Astrocyte (in vitro differentiated cells and primary cell): ENCODE results near the gene DDX27. TPM values are rescaled to one million over a fixed set of nuclear protein-coding genes. Genes with fewer than 3 reads are reported as not detected.

ENCODE experiments used
- DNase-seq: peaks from one replicate; pipeline ENCODE4 v3.0.0-alpha.2; 2010; ENCODE audit warnings: low read depth
- FAIRE-seq: peaks from 2 replicates; lab custom pipeline; 2011; peaks lifted over from hg19 to GRCh38; lab: Jason Lieb, UNC
- H2AFZ ChIP-seq: 2 replicates; pipeline ENCODE4 v1.6.0; 2012; ENCODE audit warnings: low read depth, low read length, inconsistent platforms
- H3K27ac ChIP-seq: 2 replicates; pipeline ENCODE4 v1.5.1; 2011; ENCODE audit warnings: low read depth, low read length, inconsistent platforms
- H3K27me3 ChIP-seq: 2 replicates; pipeline ENCODE4 v1.6.0; 2011; ENCODE audit warnings: low read length, inconsistent platforms; ENCODE audit not compliant: insufficient read depth
- H3K36me3 ChIP-seq: 2 replicates; pipeline ENCODE4 v1.5.1; 2011; ENCODE audit warnings: low read length, inconsistent platforms; ENCODE audit not compliant: insufficient read depth
- H3K4me1 ChIP-seq: 2 replicates; pipeline ENCODE4 v1.5.1; 2011; ENCODE audit warnings: low read length, inconsistent platforms; ENCODE audit not compliant: insufficient read depth
- H3K4me2 ChIP-seq: 2 replicates; pipeline ENCODE4 v1.6.0; 2012; ENCODE audit warnings: low read length, inconsistent platforms
- H3K4me3 ChIP-seq: 2 replicates; pipeline ENCODE4 v1.5.1; 2011; ENCODE audit warnings: low read depth, mild to moderate bottlenecking, low read length, inconsistent platforms; ENCODE audit not compliant: insufficient read depth
- H3K79me2 ChIP-seq: 2 replicates; pipeline ENCODE4 v1.6.0; 2012; ENCODE audit warnings: mild to moderate bottlenecking, low read length, inconsistent platforms; ENCODE audit not compliant: insufficient read depth
- H3K9ac ChIP-seq: 2 replicates; pipeline ENCODE4 v1.6.0; 2012; ENCODE audit warnings: mild to moderate bottlenecking, low read length, inconsistent platforms
- H3K9me3 ChIP-seq: 2 replicates; pipeline ENCODE4 v1.5.1; 2012; ENCODE audit warnings: low read depth, mild to moderate bottlenecking, low read length, inconsistent platforms; ENCODE audit not compliant: insufficient read depth
- H4K20me1 ChIP-seq: 2 replicates; pipeline ENCODE4 v1.6.0; 2012; ENCODE audit warnings: low read length, inconsistent platforms; ENCODE audit not compliant: insufficient read depth
- H3K27ac Mint-ChIP-seq: one replicate; pipeline ENCODE4 v1.8.0; 2021; ENCODE audit warnings: mild to moderate bottlenecking, mixed read lengths; ENCODE audit not compliant: unreplicated experiment
- H3K27me3 Mint-ChIP-seq: one replicate; pipeline ENCODE4 v1.8.0; 2021; ENCODE audit warnings: low read depth, mixed read lengths; ENCODE audit not compliant: unreplicated experiment
- H3K36me3 Mint-ChIP-seq: one replicate; pipeline ENCODE4 v1.8.0; 2021; ENCODE audit warnings: low read depth, mixed read lengths; ENCODE audit not compliant: unreplicated experiment
- H3K4me1 Mint-ChIP-seq: one replicate; pipeline ENCODE4 v1.8.0; 2021; ENCODE audit warnings: low read depth, mixed read lengths; ENCODE audit not compliant: unreplicated experiment
- H3K4me3 Mint-ChIP-seq: one replicate; pipeline ENCODE4 v1.8.0; 2021; ENCODE audit warnings: mild to moderate bottlenecking, moderate library complexity, mixed read lengths; ENCODE audit not compliant: unreplicated experiment
- H3K9me3 Mint-ChIP-seq: one replicate; pipeline ENCODE4 v1.8.0; 2021; ENCODE audit warnings: mild to moderate bottlenecking, mixed read lengths; ENCODE audit not compliant: unreplicated experiment
- EZH2 ChIP-seq: IDR thresholded peaks from 2 replicates; pipeline ENCODE4 v1.6.1; 2012; ENCODE audit warnings: mild to moderate bottlenecking, low read length, inconsistent platforms; ENCODE audit not compliant: insufficient read depth
- total RNA-seq: library from RNA; stranded (reverse); gene quantifications from 2 replicates; pipeline ENCODE4 v1.2.1, GENCODE V29; 2021
- TF ChIP-seq, protein P1 (sequence below): IDR thresholded peaks from 2 replicates; pipeline ENCODE4 v1.5.1; 2011; ENCODE audit warnings: low read depth, mild to moderate bottlenecking, inconsistent platforms, low read length, moderate library complexity; ENCODE audit not compliant: insufficient read depth

The DDX27 gene
- total RNA-seq, 1 donor from 2014 or later: 38.3 TPM

DNA sequence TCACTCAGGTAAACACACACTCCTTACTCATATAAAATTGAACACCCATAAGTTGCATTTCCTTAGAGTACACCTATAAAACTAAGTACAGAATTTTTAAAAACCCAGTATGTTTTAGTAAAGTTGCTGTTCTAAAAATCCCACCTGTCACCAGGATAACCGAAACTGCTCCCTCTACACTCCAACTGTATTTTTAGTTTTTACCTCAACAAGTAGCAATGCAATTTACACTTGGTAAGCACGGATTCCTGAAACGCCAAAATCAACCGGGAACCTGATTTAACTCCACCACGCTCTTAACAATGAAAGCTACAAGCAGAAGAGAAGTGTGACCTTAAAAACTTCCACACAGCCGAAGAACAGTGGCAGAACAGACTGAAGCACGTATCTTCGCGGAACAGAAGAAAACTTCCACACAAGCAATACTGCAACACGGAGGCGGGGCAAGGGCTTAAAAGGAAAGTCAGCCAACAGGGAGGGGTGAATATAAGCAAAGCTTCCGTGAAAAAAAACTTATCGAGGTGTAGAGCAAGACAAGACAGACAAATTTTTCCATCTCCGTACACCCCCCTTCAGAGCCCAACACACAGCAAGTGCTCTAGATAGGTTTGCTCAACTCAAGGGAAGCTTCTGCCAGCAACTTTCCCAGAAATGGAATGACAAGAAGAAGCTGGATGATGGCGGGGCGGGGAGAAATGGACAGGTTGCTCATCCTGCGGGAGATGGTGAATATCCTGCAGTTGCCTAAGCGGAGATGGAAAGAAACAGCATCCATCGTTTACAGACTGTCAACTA lies 32.5 kb upstream of the DDX27 start:
- H3K4me1 Mint-ChIP-seq: peaks cover 22% of the 10 kb centered on the region
- no peak for TF ChIP-seq EZH2
- TF ChIP-seq, protein P1, sequence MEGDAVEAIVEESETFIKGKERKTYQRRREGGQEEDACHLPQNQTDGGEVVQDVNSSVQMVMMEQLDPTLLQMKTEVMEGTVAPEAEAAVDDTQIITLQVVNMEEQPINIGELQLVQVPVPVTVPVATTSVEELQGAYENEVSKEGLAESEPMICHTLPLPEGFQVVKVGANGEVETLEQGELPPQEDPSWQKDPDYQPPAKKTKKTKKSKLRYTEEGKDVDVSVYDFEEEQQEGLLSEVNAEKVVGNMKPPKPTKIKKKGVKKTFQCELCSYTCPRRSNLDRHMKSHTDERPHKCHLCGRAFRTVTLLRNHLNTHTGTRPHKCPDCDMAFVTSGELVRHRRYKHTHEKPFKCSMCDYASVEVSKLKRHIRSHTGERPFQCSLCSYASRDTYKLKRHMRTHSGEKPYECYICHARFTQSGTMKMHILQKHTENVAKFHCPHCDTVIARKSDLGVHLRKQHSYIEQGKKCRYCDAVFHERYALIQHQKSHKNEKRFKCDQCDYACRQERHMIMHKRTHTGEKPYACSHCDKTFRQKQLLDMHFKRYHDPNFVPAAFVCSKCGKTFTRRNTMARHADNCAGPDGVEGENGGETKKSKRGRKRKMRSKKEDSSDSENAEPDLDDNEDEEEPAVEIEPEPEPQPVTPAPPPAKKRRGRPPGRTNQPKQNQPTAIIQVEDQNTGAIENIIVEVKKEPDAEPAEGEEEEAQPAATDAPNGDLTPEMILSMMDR: no peak
- Histone ChIP-seq H3K4me3 (peak overlapping the region; percentile 86), H3K4me1 (peaks cover 8% of the 10 kb centered on the region), H3K79me2 (peaks cover 63% of the 10 kb centered on the region), H4K20me1 (peaks cover 57% of the 10 kb centered on the region), H3K27ac (peak overlapping the region; percentile 53), H3K27me3 (no peaks in the 10 kb centered on the region), H3K9ac (peak overlapping the region; percentile 84), H3K36me3 (no peaks in the 10 kb centered on the region), H3K9me3 (no peaks in the 10 kb centered on the region), H2AFZ (peak overlapping the region; percentile 32), H3K4me2 (peak overlapping the region; percentile 99)
- peak; percentile 45 for DNase-seq
- peak overlapping the region; percentile 97 for H3K4me3 Mint-ChIP-seq
- no peaks in the 10 kb centered on the region for H3K9me3 Mint-ChIP-seq
- H3K27me3 Mint-ChIP-seq: no peaks in the 10 kb centered on the region
- peak overlapping the region; percentile 64 for H3K27ac Mint-ChIP-seq
- no peak for FAIRE-seq
- peaks cover 4% of the 10 kb centered on the region for H3K36me3 Mint-ChIP-seq

DNA sequence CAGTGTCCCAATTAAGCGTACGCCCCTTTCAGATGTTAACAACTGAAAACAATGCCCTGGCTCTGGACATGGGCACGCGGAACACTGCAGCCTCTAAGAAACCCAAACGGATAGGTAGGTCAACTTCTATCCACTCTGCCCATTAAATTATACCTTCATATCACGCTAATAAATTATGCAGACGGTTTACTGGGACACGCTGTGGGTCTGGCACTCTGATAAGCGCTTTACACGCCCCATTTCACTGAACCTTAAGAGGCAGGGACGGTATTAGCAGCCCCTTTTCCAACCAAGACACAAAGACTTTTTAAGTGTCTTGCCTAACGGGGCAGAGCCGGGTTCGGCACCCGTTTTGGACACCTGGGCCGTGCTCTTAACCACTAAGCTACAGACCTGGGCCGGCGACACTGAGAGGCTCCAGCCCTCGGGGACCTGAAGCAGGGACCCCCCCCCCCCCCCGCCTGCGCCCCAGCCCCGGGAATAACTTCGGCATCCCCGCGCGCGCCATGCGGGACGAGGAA lies 31.8 kb upstream of the DDX27 start:
- peaks cover 4% of the 10 kb centered on the region for H3K36me3 Mint-ChIP-seq
- Histone ChIP-seq H3K4me3 (peak overlapping the region; percentile 86), H3K9me3 (no peaks in the 10 kb centered on the region), H3K4me2 (peak overlapping the region; percentile 99), H3K9ac (peak overlapping the region; percentile 84), H3K36me3 (no peaks in the 10 kb centered on the region), H3K4me1 (peaks cover 8% of the 10 kb centered on the region), H3K79me2 (peaks cover 56% of the 10 kb centered on the region), H4K20me1 (peaks cover 50% of the 10 kb centered on the region), H3K27ac (peak overlapping the region; percentile 79), H2AFZ (peak overlapping the region; percentile 32), H3K27me3 (no peaks in the 10 kb centered on the region)
- no peak for DNase-seq
- no peak for FAIRE-seq
- peak overlapping the region; percentile 64 for H3K27ac Mint-ChIP-seq
- peak overlapping the region; percentile 97 for H3K4me3 Mint-ChIP-seq
- TF ChIP-seq EZH2: no peak
- TF ChIP-seq, protein P1: no peak
- no peaks in the 10 kb centered on the region for H3K27me3 Mint-ChIP-seq
- no peaks in the 10 kb centered on the region for H3K9me3 Mint-ChIP-seq
- peaks cover 20% of the 10 kb centered on the region for H3K4me1 Mint-ChIP-seq
